Islet precursor cell (in vitro differentiated cells): ENCODE measurements around the gene MEX3D.

ENCODE experiments used
- DNase-seq: peaks from one replicate; pipeline ENCODE4 v3.0.0-alpha.2; 2018

Gene MEX3D

GRCh38 chr19:1568320-1569019 is at the start of gene MEX3D:
TSS of gene MEX3D (minus strand) at chr19:1568325. CDS start at chr19:1568058, 267 bp downstream.
- no peak for DNase-seq

GRCh38 chr19:1616875-1617274 is 48.8 kb upstream of the MEX3D start:
- DNase-seq = no peak

- DNase-seq = no peak
These were observed 48.3 kb upstream of the MEX3D start for GRCh38 chr19:1616396-1616795.

- DNase-seq = no peak
These were observed 47.1 kb upstream of the MEX3D start for GRCh38 chr19:1615156-1615765.

GRCh38 chr19:1613808-1614570 is 45.9 kb upstream of the MEX3D start:
- no peak for DNase-seq

- DNase-seq = no peak
These were observed 45.0 kb upstream of the MEX3D start for GRCh38 chr19:1613146-1613545.

- no peak for DNase-seq
These were observed 44.3 kb upstream of the MEX3D start for GRCh38 chr19:1612114-1613086.

- no peak for DNase-seq
These were observed 43.2 kb upstream of the MEX3D start for GRCh38 chr19:1611353-1611752.

GRCh38 chr19:1610579-1610978 is 42.5 kb upstream of the MEX3D start:
- DNase-seq = no peak

GRCh38 chr19:1609680-1610474 is 41.8 kb upstream of the MEX3D start:
- DNase-seq = no peak

GRCh38 chr19:1609103-1609396 is 40.9 kb upstream of the MEX3D start:
- DNase-seq = no peak

GRCh38 chr19:1608359-1609102 is 40.4 kb upstream of the MEX3D start:
- no peak for DNase-seq

GRCh38 chr19:1606138-1606651 is 38.1 kb upstream of the MEX3D start:
- no peak for DNase-seq

GRCh38 chr19:1605236-1606137 is 37.4 kb upstream of the MEX3D start, which contains the start of gene UQCR11:
TSS of gene UQCR11 (minus strand) at chr19:1605462. CDS start at chr19:1605409, 53 bp downstream.
- peak; percentile 97 for DNase-seq

GRCh38 chr19:1602091-1602707 is 34.1 kb upstream of the MEX3D start:
- no peak for DNase-seq

GRCh38 chr19:1601613-1602064 is 33.5 kb upstream of the MEX3D start:
- DNase-seq = no peak

GRCh38 chr19:1599460-1599846 is 31.3 kb upstream of the MEX3D start:
- DNase-seq = no peak

- no peak for DNase-seq
These were observed 30.8 kb upstream of the MEX3D start for GRCh38 chr19:1598777-1599459.

- no peak for DNase-seq
These were observed 25.3 kb upstream of the MEX3D start for GRCh38 chr19:1593501-1593772.
